ENCODE measurements around the gene DYNC1LI1. TPM values are rescaled to one million over a fixed set of nuclear protein-coding genes. Genes with fewer than 3 reads are reported as not detected.

The DYNC1LI1 gene
- total RNA-seq, 3 donors from 2014 or later = 16.7 to 26.5 (median 19.9) TPM

DNA sequence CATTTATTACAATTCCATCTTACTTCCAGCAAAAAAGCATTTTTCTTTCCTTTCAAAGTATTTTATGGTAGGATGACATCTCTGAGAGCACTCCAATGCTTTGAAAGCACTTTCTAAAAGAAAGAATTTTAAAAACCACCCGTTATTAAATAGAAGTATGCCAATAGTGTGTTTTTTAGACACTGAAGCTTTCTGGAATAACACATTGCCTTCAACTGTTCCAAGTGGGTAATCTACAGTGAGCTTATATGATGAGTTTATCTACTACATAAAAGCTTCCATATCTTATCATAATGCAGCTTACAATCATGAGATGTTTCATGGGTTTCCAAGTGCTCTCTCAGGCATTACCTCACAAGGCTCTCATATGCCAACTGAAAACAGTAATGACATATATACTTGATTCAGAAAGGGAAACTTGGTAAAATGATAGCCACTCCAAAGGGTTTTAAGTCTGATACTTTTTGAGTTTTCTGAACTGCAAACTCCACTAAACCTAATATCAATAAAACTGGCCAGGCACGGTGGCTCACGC, 82.1 kb downstream of the DYNC1LI1 start:
- TF ChIP-seq, protein P1, sequence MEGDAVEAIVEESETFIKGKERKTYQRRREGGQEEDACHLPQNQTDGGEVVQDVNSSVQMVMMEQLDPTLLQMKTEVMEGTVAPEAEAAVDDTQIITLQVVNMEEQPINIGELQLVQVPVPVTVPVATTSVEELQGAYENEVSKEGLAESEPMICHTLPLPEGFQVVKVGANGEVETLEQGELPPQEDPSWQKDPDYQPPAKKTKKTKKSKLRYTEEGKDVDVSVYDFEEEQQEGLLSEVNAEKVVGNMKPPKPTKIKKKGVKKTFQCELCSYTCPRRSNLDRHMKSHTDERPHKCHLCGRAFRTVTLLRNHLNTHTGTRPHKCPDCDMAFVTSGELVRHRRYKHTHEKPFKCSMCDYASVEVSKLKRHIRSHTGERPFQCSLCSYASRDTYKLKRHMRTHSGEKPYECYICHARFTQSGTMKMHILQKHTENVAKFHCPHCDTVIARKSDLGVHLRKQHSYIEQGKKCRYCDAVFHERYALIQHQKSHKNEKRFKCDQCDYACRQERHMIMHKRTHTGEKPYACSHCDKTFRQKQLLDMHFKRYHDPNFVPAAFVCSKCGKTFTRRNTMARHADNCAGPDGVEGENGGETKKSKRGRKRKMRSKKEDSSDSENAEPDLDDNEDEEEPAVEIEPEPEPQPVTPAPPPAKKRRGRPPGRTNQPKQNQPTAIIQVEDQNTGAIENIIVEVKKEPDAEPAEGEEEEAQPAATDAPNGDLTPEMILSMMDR (IDR thresholded peaks at IDR 0.05) = no peak

DNA sequence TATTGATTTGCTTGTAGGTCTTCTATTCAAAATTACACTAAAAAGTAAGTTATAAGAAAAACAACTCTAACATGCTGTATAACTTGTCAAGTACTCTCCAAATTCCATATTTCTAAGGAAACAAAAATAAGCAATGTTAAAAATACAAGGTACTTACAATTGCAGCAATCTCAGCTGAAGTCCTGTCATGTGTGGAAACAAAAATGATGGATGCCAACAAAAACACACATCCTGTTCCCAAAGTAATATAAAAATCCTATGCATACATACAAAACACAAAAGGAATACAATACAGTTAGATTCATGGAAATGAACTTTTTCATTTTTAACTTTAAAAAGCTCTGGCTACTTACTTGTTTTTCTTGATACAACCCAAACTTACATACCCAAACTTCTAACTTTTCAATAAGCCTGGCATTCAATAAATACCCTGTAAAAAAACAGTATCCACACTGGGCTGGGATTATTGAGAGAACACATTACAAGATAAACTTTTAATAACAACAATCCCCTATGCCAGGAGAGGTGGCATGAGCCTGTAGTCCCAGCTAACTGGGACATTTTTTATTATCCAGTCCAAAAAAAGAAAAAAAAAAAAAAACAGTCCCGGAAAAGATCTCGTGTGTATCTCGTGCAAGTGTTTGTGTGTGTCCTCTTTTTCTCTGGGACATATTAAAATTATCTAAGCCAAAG, 82.7 kb downstream of the DYNC1LI1 start:
- no peak for DNase-seq
- no peaks in the 10 kb centered on the region for H3K36me3 ChIP-seq (ENCODE audit: low read depth)
- intact Hi-C loops (cut with DNase I, micrococcal nuclease) = no loop called here
- TF ChIP-seq, protein P1 (IDR thresholded peaks at IDR 0.05) = no peak
- no peaks in the 10 kb centered on the region for H3K4me1 ChIP-seq (ENCODE audit: low read depth)
- H3K9me3 ChIP-seq = no peaks in the 10 kb centered on the region
- no peak for ATAC-seq
- H3K4me3 ChIP-seq = no peak overlapping the region

More for the DNA sequence above, 82.1 kb downstream of the DYNC1LI1 start:
- H3K36me3 ChIP-seq (ENCODE audit: low read depth) = no peaks in the 10 kb centered on the region
- DNase-seq = no peak
- peaks cover 1% of the 10 kb centered on the region for H3K4me1 ChIP-seq (ENCODE audit: low read depth)
- intact Hi-C loops (cut with DNase I, micrococcal nuclease) = no loop called here
- no peaks in the 10 kb centered on the region for H3K9me3 ChIP-seq
- no peak for ATAC-seq
- no peak overlapping the region for H3K4me3 ChIP-seq

DNA sequence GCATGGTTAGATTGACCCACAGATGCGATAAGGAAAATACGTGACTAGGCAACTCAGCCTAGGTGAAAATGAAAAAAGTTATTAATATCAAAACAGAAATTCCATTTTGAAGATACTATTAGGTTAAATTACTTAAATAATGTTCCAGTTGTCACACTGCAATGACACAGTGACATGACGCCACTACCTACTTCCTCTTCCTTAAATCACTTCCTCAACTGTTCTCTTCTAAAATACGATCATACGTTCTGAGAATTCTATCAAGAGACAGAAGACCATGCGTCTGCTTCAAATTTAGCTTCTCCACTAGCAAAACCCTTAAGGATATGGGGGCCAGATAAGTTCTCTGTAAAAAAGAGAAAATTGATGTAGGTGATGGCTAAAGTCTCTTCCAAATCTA, 86.2 kb downstream of the DYNC1LI1 start:
- Histone ChIP-seq H3K36me3 (ENCODE audit: low read depth) (no peaks in the 10 kb centered on the region), H3K4me3 (no peak overlapping the region), H3K4me1 (ENCODE audit: low read depth) (no peaks in the 10 kb centered on the region), H3K9me3 (no peaks in the 10 kb centered on the region)
- intact Hi-C loops (cut with DNase I, micrococcal nuclease) = no loop called here
- TF ChIP-seq, protein P1 (IDR thresholded peaks at IDR 0.05) = no peak
- DNase-seq = no peak
- peak; percentile 47 for ATAC-seq

DNA sequence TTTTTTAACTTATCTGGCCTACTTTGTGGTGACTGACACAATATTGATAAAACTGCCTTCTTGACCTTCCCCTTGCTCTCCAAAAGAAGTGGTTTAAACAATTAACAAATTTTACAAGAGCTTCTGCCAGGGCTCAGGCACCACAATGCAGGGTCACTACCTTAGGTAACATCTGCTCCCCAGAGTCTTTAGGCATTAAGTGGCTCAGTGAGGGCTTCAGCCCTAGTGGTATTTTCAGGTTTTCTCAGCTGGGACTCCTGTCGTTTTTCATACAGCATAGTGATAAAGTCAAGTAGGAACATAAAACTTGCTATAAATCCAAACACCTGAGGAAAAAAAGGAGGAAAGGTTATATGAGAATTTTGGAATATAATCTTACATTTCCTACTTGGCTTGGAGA, 86.9 kb downstream of the DYNC1LI1 start:
- Histone ChIP-seq H3K4me3 (no peak overlapping the region), H3K4me1 (ENCODE audit: low read depth) (no peaks in the 10 kb centered on the region), H3K9me3 (no peaks in the 10 kb centered on the region), H3K36me3 (ENCODE audit: low read depth) (no peaks in the 10 kb centered on the region)
- intact Hi-C loops (cut with DNase I, micrococcal nuclease) = no loop called here
- DNase-seq (no peak), ATAC-seq (no peak)
- TF ChIP-seq, protein P1 (IDR thresholded peaks at IDR 0.05) = no peak

DNA sequence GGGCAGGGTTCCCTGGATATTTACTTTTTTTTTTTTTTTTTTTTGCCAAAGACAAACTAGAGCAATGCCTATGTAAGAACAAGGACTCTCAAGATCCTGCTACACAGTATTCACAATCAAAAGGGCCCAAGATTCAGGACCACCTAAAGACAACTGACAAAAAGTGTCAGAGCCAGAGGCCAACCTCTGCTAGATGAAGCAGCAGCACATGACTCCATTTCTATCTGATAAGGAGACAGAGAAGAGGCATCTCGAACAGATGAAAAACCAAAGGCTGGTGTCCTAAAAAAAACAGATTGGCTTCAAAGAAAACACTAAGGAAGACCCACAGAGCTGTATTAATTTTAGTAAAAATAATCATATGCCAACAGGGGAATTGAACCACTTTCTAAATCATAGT, 88.0 kb downstream of the DYNC1LI1 start:
- no peak for ATAC-seq
- no peaks in the 10 kb centered on the region for H3K9me3 ChIP-seq
- no peak overlapping the region for H3K4me3 ChIP-seq
- no peaks in the 10 kb centered on the region for H3K4me1 ChIP-seq (ENCODE audit: low read depth)
- DNase-seq = no peak
- no peaks in the 10 kb centered on the region for H3K36me3 ChIP-seq (ENCODE audit: low read depth)
- intact Hi-C loops (cut with DNase I, micrococcal nuclease) = no loop called here
- TF ChIP-seq, protein P1 (IDR thresholded peaks at IDR 0.05) = no peak
